OCI-LY1 (cell line): Measurements from ENCODE around the gene KRTAP4-5.
"Not testable (repeated sequence)": the region's sequence is repeated elsewhere in the genome, so short reads cannot be mapped to it uniquely, and the experiment has no call there.

Experiments used
- H2AFZ ChIP-seq: fragments of 200-600 bp; sonication (generic), shearing (Covaris generic); 2 replicates; pipeline ENCODE4 v1.6.0; 2014; ENCODE audit warnings: antibody characterized with exemption, mild to moderate bottlenecking, low read length
- H3F3A ChIP-seq: fragments of 200-600 bp; sonication (generic), shearing (Covaris generic); 2 replicates; pipeline ENCODE4 v1.6.0; 2014; ENCODE audit warnings: mild to moderate bottlenecking, antibody characterized with exemption, low read length, moderate library complexity; ENCODE audit not compliant: insufficient read depth
- H3K27ac ChIP-seq: fragments of 200-600 bp; sonication (generic); 2 replicates; pipeline ENCODE4 v1.5.1; 2014; ENCODE audit warnings: low read length, mixed run types, mild to moderate bottlenecking, low read depth; ENCODE audit not compliant: poor library complexity, severe bottlenecking
- H3K27me3 ChIP-seq: fragments of 200-600 bp; sonication (generic); 2 replicates; pipeline ENCODE4 v1.6.0; 2014; ENCODE audit warnings: antibody characterized with exemption, mild to moderate bottlenecking, low read length, moderate library complexity; ENCODE audit not compliant: insufficient read depth
- H3K36me3 ChIP-seq: fragments of 200-600 bp; sonication (generic); 2 replicates; pipeline ENCODE4 v1.6.1; 2014; ENCODE audit warnings: mild to moderate bottlenecking, antibody characterized with exemption, low read length, moderate library complexity, mixed read lengths; ENCODE audit not compliant: insufficient read depth
- H3K4me1 ChIP-seq: fragments of 200-600 bp; sonication (generic); 2 replicates; pipeline ENCODE4 v1.5.1; 2014; ENCODE audit warnings: mild to moderate bottlenecking, low read length, moderate library complexity; ENCODE audit not compliant: insufficient read depth, severe bottlenecking
- H3K4me2 ChIP-seq: fragments of 200-600 bp; sonication (generic), shearing (Covaris generic); 2 replicates; pipeline ENCODE4 v1.6.1; 2014; ENCODE audit warnings: low read length
- H3K4me3 ChIP-seq: fragments of 200-600 bp; sonication (generic); 2 replicates; pipeline ENCODE4 v1.5.1; 2014; ENCODE audit warnings: low read length, low read depth, mild to moderate bottlenecking, mixed read lengths; ENCODE audit not compliant: poor library complexity, severe bottlenecking
- H3K79me2 ChIP-seq: fragments of 200-600 bp; shearing (Covaris generic); 2 replicates; pipeline ENCODE4 v1.6.1; 2016; ENCODE audit warnings: mixed run types, low read length, mixed read lengths; ENCODE audit not compliant: insufficient read depth
- H3K9ac ChIP-seq: fragments of 200-600 bp; sonication (generic), shearing (Covaris generic); 2 replicates; pipeline ENCODE4 v1.6.1; 2014; ENCODE audit warnings: mild to moderate bottlenecking, low read length, mixed read lengths
- H3K9me2 ChIP-seq: fragments of 200-600 bp; sonication (generic), shearing (Covaris generic); 2 replicates; pipeline ENCODE4 v1.6.1; 2014; ENCODE audit warnings: low read depth, mild to moderate bottlenecking, low read length, mixed read lengths
- H3K9me3 ChIP-seq: fragments of 200-600 bp; shearing (Covaris generic); 2 replicates; pipeline ENCODE4 v1.6.1; 2014; ENCODE audit warnings: low read length, mixed read lengths
- H4K20me1 ChIP-seq: fragments of 200-600 bp; sonication (generic), shearing (Covaris generic); 2 replicates; pipeline ENCODE4 v1.6.0; 2016; ENCODE audit warnings: mild to moderate bottlenecking, low read length; ENCODE audit not compliant: insufficient read depth
- EZH2 ChIP-seq: fragments of 200-600 bp; sonication (generic), shearing (Covaris generic); IDR thresholded peaks from 2 replicates; pipeline ENCODE4 v1.8.0; 2017; ENCODE audit warnings: borderline replicate concordance, mixed run types, mild to moderate bottlenecking, antibody characterized with exemption, low read length, moderate library complexity, mixed read lengths
- TF ChIP-seq, protein P1 (sequence below): fragments of 200-600 bp; sonication (generic), shearing (Covaris generic); IDR thresholded peaks from 2 replicates; pipeline ENCODE4 v1.5.1; 2017; ENCODE audit warnings: mild to moderate bottlenecking, antibody characterized with exemption, low read length, moderate library complexity, mixed read lengths

KRTAP4-5 gene

DNA sequence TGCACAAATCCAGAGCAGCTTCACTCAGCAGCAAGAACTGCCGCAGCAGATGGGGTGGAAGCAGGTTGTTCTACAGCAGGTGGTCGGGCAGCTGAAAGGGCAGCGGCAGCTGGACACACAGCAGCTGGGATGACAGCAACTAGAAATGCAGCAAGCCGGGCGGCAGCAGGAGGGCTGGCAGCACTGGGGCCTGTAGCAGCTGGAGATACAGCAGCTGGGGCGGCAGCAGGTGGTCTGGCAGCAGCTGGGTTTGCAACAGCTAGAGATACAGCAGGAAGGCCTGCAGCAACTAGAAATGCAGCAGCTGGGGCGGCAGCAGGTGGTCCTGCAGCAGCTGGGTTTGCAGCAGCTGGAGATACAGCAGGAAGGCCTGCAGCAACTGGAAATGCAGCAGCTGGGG is 17.9 kb upstream of the KRTAP4-5 start:
- Histone ChIP-seq H3K27me3 (no peaks in the 10 kb centered on the region), H3K9ac (no peak overlapping the region), H2AFZ (no peak overlapping the region), H3K9me2 (no peaks in the 10 kb centered on the region), H4K20me1 (no peaks in the 10 kb centered on the region), H3K36me3 (no peaks in the 10 kb centered on the region), H3F3A (no peaks in the 10 kb centered on the region), H3K9me3 (no peaks in the 10 kb centered on the region), H3K4me2 (no peak overlapping the region), H3K27ac (no peak overlapping the region), H3K4me1 (no peaks in the 10 kb centered on the region), H3K4me3 (no peak overlapping the region), H3K79me2 (no peaks in the 10 kb centered on the region)
- TF ChIP-seq EZH2 = no peak
- TF ChIP-seq, protein P1, sequence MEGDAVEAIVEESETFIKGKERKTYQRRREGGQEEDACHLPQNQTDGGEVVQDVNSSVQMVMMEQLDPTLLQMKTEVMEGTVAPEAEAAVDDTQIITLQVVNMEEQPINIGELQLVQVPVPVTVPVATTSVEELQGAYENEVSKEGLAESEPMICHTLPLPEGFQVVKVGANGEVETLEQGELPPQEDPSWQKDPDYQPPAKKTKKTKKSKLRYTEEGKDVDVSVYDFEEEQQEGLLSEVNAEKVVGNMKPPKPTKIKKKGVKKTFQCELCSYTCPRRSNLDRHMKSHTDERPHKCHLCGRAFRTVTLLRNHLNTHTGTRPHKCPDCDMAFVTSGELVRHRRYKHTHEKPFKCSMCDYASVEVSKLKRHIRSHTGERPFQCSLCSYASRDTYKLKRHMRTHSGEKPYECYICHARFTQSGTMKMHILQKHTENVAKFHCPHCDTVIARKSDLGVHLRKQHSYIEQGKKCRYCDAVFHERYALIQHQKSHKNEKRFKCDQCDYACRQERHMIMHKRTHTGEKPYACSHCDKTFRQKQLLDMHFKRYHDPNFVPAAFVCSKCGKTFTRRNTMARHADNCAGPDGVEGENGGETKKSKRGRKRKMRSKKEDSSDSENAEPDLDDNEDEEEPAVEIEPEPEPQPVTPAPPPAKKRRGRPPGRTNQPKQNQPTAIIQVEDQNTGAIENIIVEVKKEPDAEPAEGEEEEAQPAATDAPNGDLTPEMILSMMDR = no peak

GRCh38 chr17:41163828-41164227 is 14.2 kb upstream of the KRTAP4-5 start:
- Histone ChIP-seq H3K36me3 (no peaks in the 10 kb centered on the region), H3K4me1 (no peaks in the 10 kb centered on the region), H3F3A (no peaks in the 10 kb centered on the region), H3K4me2 (no peak overlapping the region), H3K9me2 (no peaks in the 10 kb centered on the region), H4K20me1 (no peaks in the 10 kb centered on the region), H3K9ac (no peak overlapping the region), H3K4me3 (no peak overlapping the region), H3K27ac (no peak overlapping the region), H3K9me3 (no peaks in the 10 kb centered on the region), H3K79me2 (no peaks in the 10 kb centered on the region), H2AFZ (no peak overlapping the region), H3K27me3 (no peaks in the 10 kb centered on the region)
- TF ChIP-seq, protein P1 = no peak
- TF ChIP-seq EZH2 = no peak

- Histone ChIP-seq H3K9me3 (no peaks in the 10 kb centered on the region), H3K27ac (no peak within 1 kb of the TSS), H3K9ac (no peak within 1 kb of the TSS), H3K4me1 (no peaks in the 10 kb centered on the region), H3K4me2 (no peak within 1 kb of the TSS), H2AFZ (no peak within 1 kb of the TSS), H3K4me3 (no peak within 1 kb of the TSS), H3K79me2 (no peaks in the 10 kb centered on the region), H3K9me2 (no peaks in the 10 kb centered on the region), H3F3A (no peaks in the 10 kb centered on the region), H3K27me3 (no peaks in the 10 kb centered on the region), H3K36me3 (no peaks in the 10 kb centered on the region), H4K20me1 (no peaks in the 10 kb centered on the region)
- no peak for TF ChIP-seq EZH2
- TF ChIP-seq, protein P1 = no peak
Measured at GRCh38 chr17:41160648-41161047, 11.0 kb upstream of the KRTAP4-5 start, which contains the start of gene KRTAP4-4. Gene KRTAP4-4 (minus strand): TSS chr17:41160748. CDS start chr17:41160691, 57 bp downstream.

GRCh38 chr17:41160190-41160589 is 10.6 kb upstream of the KRTAP4-5 start:
- H3K4me3 ChIP-seq, H3K9me2 ChIP-seq, H3K27ac ChIP-seq, H3K9ac ChIP-seq, H3K4me1 ChIP-seq, H3F3A ChIP-seq, H3K27me3 ChIP-seq, H2AFZ ChIP-seq, H3K79me2 ChIP-seq, H3K36me3 ChIP-seq, H3K9me3 ChIP-seq, H4K20me1 ChIP-seq, H3K4me2 ChIP-seq: not testable (repeated sequence)
